GM12891 (cell line): ENCODE data around the gene FBXL2.

Experiments
- PAX5 ChIP-seq: IDR thresholded peaks from 2 replicates; pipeline ENCODE4 v1.6.1; 2011; ENCODE audit warnings: low read length, moderate library complexity, mild to moderate bottlenecking; ENCODE audit not compliant: insufficient read depth, severe bottlenecking
- POLR2A ChIP-seq: IDR thresholded peaks from 2 replicates; pipeline ENCODE4 v1.6.1; 2011; ENCODE audit warnings: low read depth, low read length, control low read depth
- POLR2AphosphoS5 ChIP-seq: IDR thresholded peaks from 2 replicates; pipeline ENCODE4 v1.6.1; 2011; ENCODE audit warnings: low read depth, low read length, control low read depth
- TAF1 ChIP-seq: IDR thresholded peaks from 2 replicates; pipeline ENCODE4 v1.6.1; 2011; ENCODE audit warnings: low read depth, low read length, control low read depth

GRCh38 chr3:33317963-33318709 is 40.9 kb downstream of the FBXL2 start:
- no peak for TF ChIP-seq POLR2A
- TF ChIP-seq POLR2AphosphoS5: no peak
- no peak for TF ChIP-seq TAF1
- TF ChIP-seq PAX5: no peak
